Upper lobe of right lung (tissue), 1 donor: ENCODE measurements around the gene CIITA. TPM values are rescaled to one million over a fixed set of nuclear protein-coding genes. Genes with fewer than 3 reads are reported as not detected.

Experiments
- ATAC-seq: fragments of 200-7000 bp; cut with Tn5 transposase; one replicate; pipeline ENCODE4 v1.9.1; 2020; ENCODE audit warnings: mild to moderate bottlenecking, moderate library complexity
- DNase-seq: peaks from one replicate; pipeline ENCODE4 v3.0.0-alpha.2; 2020
- H3K27ac ChIP-seq: fragments of 200-600 bp; one replicate; pipeline ENCODE4 v1.8.0; 2022
- H3K27me3 ChIP-seq: fragments of 200-600 bp; one replicate; pipeline ENCODE4 v1.8.0; 2022; ENCODE audit warnings: mild to moderate bottlenecking
- H3K36me3 ChIP-seq: fragments of 200-600 bp; one replicate; pipeline ENCODE4 v1.8.0; 2022
- H3K4me1 ChIP-seq: fragments of 200-600 bp; one replicate; pipeline ENCODE4 v1.8.0; 2022
- H3K4me3 ChIP-seq: fragments of 200-600 bp; one replicate; pipeline ENCODE4 v1.8.0; 2022; ENCODE audit warnings: mild to moderate bottlenecking
- H3K9me3 ChIP-seq: fragments of 200-600 bp; one replicate; pipeline ENCODE4 v1.8.0; 2022
- intact Hi-C: fragments of 100-400 bp; cut with DNase I; formaldehyde crosslinking; loops from one replicate; pipeline ENCODE4 v1.11.0; 2022
- total RNA-seq: library from RNA; stranded (reverse); fragmentation: NEBNext Ultra II Directional; extraction: Animal tissue kit (Norgen Biotek cat#: 25700); gene quantifications from one replicate; pipeline ENCODE4 v1.2.1, GENCODE V29; 2021
- TF ChIP-seq, protein P1 (sequence below): fragments of 200-600 bp; IDR thresholded peaks from one replicate; pipeline ENCODE4 v1.8.0; 2022; ENCODE audit warnings: antibody characterized with exemption
- donor health status: DM: no; HTN: yes; CAD: no; lungs with severe emphysema.

Gene CIITA
- total RNA-seq, 1 donor from 2014 or later, result 78.9 TPM

DNA sequence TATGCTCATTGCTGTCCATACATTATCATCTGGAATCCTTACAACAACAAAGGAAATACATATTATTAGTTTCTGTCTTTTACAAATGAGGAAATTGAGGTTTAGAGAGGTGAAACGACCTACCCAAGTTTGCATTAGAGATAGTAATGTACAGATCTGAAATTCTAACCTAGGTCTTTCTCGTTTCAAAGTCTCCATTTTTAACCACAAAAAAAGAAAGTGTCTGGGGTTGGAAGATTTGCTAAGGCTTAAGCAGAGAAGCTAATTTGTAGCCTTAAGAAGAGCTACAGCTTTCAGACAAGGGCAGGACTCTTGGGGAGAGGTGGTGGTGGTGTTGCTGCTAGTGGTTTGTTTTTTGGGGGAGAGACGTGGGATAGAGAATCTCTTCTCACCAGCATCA lies 19.2 kb downstream of the CIITA start:
- Histone ChIP-seq H3K27ac (no peak overlapping the region), H3K9me3 (no peaks in the 10 kb centered on the region), H3K27me3 (no peaks in the 10 kb centered on the region), H3K36me3 (peaks cover 14% of the 10 kb centered on the region), H3K4me1 (no peaks in the 10 kb centered on the region), H3K4me3 (no peak overlapping the region)
- ATAC-seq (no peak), DNase-seq (no peak)
- intact Hi-C loops, result no loop called here
- TF ChIP-seq, protein P1, sequence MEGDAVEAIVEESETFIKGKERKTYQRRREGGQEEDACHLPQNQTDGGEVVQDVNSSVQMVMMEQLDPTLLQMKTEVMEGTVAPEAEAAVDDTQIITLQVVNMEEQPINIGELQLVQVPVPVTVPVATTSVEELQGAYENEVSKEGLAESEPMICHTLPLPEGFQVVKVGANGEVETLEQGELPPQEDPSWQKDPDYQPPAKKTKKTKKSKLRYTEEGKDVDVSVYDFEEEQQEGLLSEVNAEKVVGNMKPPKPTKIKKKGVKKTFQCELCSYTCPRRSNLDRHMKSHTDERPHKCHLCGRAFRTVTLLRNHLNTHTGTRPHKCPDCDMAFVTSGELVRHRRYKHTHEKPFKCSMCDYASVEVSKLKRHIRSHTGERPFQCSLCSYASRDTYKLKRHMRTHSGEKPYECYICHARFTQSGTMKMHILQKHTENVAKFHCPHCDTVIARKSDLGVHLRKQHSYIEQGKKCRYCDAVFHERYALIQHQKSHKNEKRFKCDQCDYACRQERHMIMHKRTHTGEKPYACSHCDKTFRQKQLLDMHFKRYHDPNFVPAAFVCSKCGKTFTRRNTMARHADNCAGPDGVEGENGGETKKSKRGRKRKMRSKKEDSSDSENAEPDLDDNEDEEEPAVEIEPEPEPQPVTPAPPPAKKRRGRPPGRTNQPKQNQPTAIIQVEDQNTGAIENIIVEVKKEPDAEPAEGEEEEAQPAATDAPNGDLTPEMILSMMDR, result no peak

DNA sequence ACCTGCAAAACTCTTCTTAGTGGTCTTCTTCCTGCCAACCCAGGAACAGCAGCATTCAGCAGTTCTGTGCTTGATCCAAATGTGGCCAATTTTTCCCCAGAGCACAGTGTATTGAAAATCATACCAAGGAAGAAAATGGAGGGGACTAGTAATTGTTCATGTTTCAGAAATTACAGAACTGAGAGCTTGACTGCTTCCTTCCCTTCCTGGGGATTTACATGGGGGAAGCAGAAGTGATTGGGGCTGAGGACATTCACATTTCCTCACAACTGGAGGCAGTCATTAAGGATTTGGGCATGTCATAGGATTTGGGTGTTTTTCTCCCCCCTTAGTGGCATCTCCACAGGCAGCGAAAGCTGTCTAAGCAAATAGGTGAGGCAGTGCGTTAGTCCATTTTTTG lies 19.7 kb downstream of the CIITA start:
- intact Hi-C loops, result no loop called here
- peak; percentile 62 for ATAC-seq
- no peak overlapping the region for H3K27ac ChIP-seq
- H3K9me3 ChIP-seq, result no peaks in the 10 kb centered on the region
- no peak overlapping the region for H3K4me3 ChIP-seq
- H3K36me3 ChIP-seq, result peaks cover 17% of the 10 kb centered on the region
- DNase-seq, result no peak
- no peaks in the 10 kb centered on the region for H3K27me3 ChIP-seq
- no peaks in the 10 kb centered on the region for H3K4me1 ChIP-seq
- TF ChIP-seq, protein P1, result no peak

DNA sequence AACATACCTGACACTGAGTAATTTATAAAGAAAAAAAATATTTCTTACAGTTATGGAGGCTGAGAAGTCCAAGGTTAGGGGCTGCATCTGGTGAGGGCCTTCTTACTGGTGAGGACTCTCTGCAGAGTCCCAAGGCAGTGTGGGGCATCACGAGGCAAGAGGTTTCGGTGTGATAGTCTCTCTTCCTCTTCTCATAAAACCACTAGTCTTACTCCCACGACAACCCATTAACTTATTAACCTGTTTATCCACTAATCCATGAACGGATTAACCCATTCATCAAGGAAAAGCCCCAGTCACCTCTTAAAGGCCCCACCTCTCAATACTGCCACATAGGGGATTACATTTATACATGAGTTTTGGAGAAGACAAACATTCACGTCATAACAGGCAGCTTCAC lies 20.1 kb downstream of the CIITA start:
- Histone ChIP-seq H3K9me3 (no peaks in the 10 kb centered on the region), H3K36me3 (peaks cover 21% of the 10 kb centered on the region), H3K4me1 (no peaks in the 10 kb centered on the region), H3K27me3 (no peaks in the 10 kb centered on the region), H3K27ac (no peak overlapping the region), H3K4me3 (no peak overlapping the region)
- peak; percentile 61 for ATAC-seq
- DNase-seq, result no peak
- TF ChIP-seq, protein P1, result no peak
- intact Hi-C loops, result no loop called here

DNA sequence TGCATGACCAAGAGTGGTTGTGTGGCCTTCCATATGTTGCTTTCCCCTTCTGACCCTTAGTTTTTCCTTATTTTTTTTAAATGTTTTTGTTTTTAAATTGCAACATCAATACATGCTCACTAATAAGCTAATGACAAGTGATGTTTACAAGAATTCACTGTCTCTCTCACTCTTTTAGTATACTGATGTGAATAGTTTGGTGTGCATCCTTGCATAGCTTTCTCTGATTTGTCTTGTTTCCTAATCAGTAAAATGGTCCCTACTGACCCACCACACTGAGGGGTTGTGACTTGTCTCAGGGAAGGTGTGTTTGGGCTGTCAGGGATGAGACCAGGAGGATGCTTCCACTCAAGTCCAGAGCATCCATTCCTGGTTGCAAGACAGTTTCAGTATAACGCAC lies 26.0 kb downstream of the CIITA start:
- no peak overlapping the region for H3K27ac ChIP-seq
- TF ChIP-seq, protein P1, result no peak
- no peak overlapping the region for H3K4me3 ChIP-seq
- H3K36me3 ChIP-seq, result peaks cover 61% of the 10 kb centered on the region
- ATAC-seq (no peak), DNase-seq (no peak)
- no peaks in the 10 kb centered on the region for H3K27me3 ChIP-seq
- intact Hi-C loops, result no loop called here
- no peaks in the 10 kb centered on the region for H3K9me3 ChIP-seq
- no peaks in the 10 kb centered on the region for H3K4me1 ChIP-seq

DNA sequence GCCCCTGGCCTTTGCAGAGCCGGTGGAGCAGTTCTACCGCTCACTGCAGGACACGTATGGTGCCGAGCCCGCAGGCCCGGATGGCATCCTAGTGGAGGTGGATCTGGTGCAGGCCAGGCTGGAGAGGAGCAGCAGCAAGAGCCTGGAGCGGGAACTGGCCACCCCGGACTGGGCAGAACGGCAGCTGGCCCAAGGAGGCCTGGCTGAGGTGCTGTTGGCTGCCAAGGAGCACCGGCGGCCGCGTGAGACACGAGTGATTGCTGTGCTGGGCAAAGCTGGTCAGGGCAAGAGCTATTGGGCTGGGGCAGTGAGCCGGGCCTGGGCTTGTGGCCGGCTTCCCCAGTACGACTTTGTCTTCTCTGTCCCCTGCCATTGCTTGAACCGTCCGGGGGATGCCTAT lies 29.5 kb downstream of the CIITA start:
- ATAC-seq (peak; percentile 7), DNase-seq (no peak)
- no peaks in the 10 kb centered on the region for H3K9me3 ChIP-seq
- H3K4me3 ChIP-seq, result no peak overlapping the region
- H3K4me1 ChIP-seq, result no peaks in the 10 kb centered on the region
- peaks cover 60% of the 10 kb centered on the region for H3K36me3 ChIP-seq
- H3K27me3 ChIP-seq, result no peaks in the 10 kb centered on the region
- intact Hi-C loops, result no loop called here
- TF ChIP-seq, protein P1, result no peak
- H3K27ac ChIP-seq, result no peak overlapping the region
